ENCODE measurements around the gene SPEM3.
A peak's percentile ranks its signal among the peaks of the same experiment; 100 is the strongest.

Gene SPEM3

DNA sequence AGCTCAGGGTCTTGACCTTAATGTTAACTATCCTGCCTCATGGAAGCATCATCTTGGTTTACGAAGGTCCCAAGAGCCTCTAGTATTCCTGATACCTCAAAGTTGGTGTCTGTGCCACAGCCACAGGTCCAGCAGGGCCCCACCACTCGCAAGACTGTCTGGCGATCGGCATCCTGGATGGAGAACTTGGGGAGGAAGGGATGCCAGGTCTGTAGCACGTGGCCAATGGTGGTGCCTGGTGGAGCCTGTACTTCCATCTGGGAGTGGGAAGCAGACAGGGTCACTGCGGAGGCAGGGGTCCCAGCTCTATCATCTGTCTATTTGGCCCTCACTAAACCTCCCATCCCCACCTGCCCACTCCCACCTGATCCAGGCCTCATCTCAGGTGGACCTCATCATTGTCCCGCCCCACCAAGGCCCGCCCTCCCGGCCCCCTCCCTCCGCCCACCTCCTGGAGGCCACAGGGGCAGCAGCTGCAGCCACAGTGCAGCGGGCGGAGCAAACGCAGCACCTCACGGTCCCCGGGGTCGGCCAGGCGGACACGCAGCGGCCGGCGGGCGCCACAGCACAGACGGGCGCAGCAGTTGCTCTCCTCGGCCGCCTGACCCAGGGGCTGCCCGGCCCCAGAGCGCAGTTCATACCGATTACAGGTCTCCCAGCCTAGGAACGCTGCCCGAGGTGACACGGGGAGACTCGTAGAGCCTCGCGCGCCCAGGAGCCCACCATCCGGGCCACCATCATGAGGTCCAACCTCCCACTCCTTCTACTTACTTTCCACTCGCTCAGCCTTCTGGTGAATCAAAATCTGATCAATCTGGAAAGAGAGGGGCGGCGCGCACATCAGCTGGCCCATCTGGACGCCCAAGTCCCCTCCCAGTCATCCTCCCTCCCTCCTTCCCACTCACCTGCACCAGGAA is 35.7 kb upstream of the SPEM3 start:
- no peaks in the 10 kb centered on the region for H3K4me1 ChIP-seq
- H3K36me3 ChIP-seq = no peaks in the 10 kb centered on the region
- H3K27me3 ChIP-seq = no peaks in the 10 kb centered on the region
- H3K9me3 ChIP-seq = no peaks in the 10 kb centered on the region
- no peak for DNase-seq
- H3K4me3 ChIP-seq (ENCODE audit: low read depth, low read length) = no peak overlapping the region
- TF ChIP-seq, protein P1, sequence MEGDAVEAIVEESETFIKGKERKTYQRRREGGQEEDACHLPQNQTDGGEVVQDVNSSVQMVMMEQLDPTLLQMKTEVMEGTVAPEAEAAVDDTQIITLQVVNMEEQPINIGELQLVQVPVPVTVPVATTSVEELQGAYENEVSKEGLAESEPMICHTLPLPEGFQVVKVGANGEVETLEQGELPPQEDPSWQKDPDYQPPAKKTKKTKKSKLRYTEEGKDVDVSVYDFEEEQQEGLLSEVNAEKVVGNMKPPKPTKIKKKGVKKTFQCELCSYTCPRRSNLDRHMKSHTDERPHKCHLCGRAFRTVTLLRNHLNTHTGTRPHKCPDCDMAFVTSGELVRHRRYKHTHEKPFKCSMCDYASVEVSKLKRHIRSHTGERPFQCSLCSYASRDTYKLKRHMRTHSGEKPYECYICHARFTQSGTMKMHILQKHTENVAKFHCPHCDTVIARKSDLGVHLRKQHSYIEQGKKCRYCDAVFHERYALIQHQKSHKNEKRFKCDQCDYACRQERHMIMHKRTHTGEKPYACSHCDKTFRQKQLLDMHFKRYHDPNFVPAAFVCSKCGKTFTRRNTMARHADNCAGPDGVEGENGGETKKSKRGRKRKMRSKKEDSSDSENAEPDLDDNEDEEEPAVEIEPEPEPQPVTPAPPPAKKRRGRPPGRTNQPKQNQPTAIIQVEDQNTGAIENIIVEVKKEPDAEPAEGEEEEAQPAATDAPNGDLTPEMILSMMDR (IDR thresholded peaks at IDR 0.05; ENCODE audit: low read depth, low read length) = no peak

DNA sequence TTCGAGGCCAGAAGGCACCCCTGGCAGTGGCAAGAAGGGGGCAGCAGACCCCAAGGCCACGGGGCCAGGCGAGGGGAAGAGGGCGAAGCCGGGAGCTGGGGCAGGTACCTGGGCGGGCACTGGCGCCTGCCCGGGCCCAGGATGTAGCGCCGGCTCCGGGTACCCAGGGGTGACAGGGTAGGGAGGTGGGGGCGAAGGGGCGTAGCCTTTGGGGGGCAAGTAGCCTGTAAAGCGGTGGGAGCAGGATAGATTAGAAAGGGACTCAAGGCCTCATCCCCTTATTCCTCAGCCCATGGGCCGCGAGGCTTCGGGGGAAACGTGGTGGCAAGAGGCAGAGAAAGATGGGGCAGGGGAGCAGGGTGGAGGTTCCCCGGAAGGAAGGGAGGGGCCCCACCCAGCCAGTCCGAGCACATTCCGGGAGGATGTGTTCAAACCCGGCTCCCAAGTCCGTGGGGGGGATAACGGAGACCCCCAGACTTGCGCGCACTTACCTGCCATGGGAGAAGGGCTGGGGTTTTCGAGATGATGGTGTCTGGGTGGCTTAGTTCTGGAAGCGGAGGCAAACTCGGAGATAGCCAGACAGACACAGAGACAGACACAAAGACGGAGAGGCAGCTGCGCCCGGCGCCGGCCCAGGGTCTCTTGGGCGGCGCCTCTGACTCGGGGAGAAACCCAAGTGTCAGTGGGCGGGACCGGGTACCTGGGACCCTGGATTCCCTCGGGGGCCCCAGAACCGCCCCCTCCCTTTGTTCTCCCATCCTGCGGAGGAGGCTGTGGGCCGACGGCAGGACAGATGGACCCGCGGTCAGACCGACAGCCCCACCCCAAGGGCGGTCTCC is 34.8 kb upstream of the SPEM3 start:
- no peaks in the 10 kb centered on the region for H3K4me1 ChIP-seq
- no peak for DNase-seq
- no peaks in the 10 kb centered on the region for H3K36me3 ChIP-seq
- H3K9me3 ChIP-seq = no peaks in the 10 kb centered on the region
- H3K4me3 ChIP-seq (ENCODE audit: low read depth, low read length) = peak overlapping the region; percentile 63
- no peaks in the 10 kb centered on the region for H3K27me3 ChIP-seq
- TF ChIP-seq, protein P1 (IDR thresholded peaks at IDR 0.05; ENCODE audit: low read depth, low read length) = no peak

DNA sequence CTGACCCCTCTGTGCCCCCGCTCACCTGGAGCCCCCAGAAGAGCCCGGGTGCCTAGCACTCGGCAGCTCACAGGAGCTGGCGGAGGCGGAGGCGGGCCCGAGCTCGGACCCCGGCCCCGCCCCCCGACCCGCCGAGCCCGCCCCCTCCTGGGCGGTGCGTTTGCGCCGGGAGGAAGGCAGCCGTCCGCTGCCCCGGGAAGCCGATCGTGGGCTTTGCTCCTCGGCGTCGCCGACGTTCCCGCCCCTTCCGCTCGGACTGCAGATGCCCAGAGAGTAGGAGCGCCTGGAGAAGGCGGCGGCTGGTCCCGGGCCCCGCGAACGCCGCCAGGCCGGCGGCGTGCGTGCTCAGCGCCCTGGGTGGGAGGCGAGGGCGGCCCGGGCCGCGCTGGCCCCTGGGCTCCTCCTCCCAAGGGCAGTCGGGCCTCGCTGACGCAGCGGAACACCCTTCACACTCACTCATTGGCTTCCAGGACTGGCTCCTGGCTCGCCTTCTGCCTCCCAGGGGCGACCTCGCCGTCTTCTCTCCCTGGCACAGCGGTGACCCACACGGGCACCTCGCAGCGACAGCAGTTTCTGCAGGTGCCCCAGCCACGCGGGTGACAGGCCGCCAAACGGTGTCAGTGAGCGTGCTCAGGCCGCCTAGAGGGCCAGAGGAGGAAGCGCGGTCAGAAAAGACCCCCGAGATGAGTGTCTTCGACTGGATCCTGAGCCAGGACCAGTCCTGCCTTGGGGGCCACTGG is 34.0 kb upstream of the SPEM3 start, which contains the start of gene PLSCR3:
Gene PLSCR3 (minus strand): TSS at position 74 of the 740 bp plus-strand sequence. CDS start 415 bp downstream, outside the sequence.
- H3K9me3 ChIP-seq = no peaks in the 10 kb centered on the region
- H3K4me1 ChIP-seq = no peaks in the 10 kb centered on the region
- H3K36me3 ChIP-seq = no peaks in the 10 kb centered on the region
- H3K27me3 ChIP-seq = no peaks in the 10 kb centered on the region
- TF ChIP-seq, protein P1 (IDR thresholded peaks at IDR 0.05; ENCODE audit: low read depth, low read length) = peak; percentile 29
- peak within 1 kb of the TSS; percentile 63 for H3K4me3 ChIP-seq (ENCODE audit: low read depth, low read length)
- DNase-seq = peak; percentile 86

DNA sequence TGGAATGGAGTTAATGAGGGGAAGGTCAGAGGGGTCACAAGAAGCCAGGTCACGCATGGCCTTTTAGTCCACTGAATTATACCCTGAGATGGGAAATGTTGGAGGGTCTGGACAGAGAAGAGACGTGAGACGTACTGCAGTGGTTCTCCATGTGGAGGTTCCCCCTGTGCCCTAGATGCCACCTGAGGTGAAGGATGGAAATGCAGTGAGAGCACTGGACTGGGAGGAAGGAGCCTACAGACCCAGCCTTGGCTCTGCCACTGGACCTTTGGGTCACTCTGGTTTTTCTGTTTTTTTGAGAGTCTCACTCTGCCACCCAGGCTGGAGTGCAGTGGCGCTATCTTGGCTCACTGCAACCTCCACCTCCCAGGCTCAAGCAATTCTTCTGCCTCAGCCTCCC is 32.5 kb upstream of the SPEM3 start:
- TF ChIP-seq, protein P1 (IDR thresholded peaks at IDR 0.05; ENCODE audit: low read depth, low read length) = no peak
- no peak for DNase-seq
- no peaks in the 10 kb centered on the region for H3K27me3 ChIP-seq
- no peaks in the 10 kb centered on the region for H3K4me1 ChIP-seq
- no peaks in the 10 kb centered on the region for H3K36me3 ChIP-seq
- no peaks in the 10 kb centered on the region for H3K9me3 ChIP-seq
- no peak overlapping the region for H3K4me3 ChIP-seq (ENCODE audit: low read depth, low read length)

DNA sequence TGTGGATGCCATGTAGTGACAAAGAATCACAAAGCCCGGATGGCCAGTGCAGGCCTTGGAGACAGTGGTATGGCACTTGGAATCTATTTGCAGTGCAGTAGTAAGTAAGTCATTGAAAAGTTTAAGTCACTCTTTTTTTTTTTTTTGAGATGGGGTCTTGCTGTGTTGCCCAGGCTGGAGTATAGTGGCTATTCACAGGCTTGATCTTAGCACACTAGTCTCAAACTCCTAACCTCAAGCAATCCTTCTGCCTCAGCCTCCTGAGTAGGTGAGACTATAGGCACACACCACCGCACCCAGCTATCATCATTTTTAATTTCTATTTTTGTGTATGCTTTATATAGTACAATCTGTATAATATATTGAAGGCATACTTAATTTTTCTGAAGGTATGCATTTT is 30.0 kb upstream of the SPEM3 start:
- Histone ChIP-seq H3K36me3 (no peaks in the 10 kb centered on the region), H3K4me1 (no peaks in the 10 kb centered on the region), H3K4me3 (ENCODE audit: low read depth, low read length) (no peak overlapping the region), H3K9me3 (no peaks in the 10 kb centered on the region), H3K27me3 (no peaks in the 10 kb centered on the region)
- no peak for DNase-seq
- TF ChIP-seq, protein P1 (IDR thresholded peaks at IDR 0.05; ENCODE audit: low read depth, low read length) = no peak

All from BE2C (cell line).